IMR-90 (cell line): ENCODE results near the gene SAG. TPM values are rescaled to one million over a fixed set of nuclear protein-coding genes. Genes with fewer than 3 reads are reported as not detected.

ENCODE experiments used
- ATAC-seq: fragments of 200-7000 bp; cut with Tn5 transposase; 2 replicates; pipeline ENCODE4 v1.9.1; 2020; ENCODE audit warnings: low read depth, mild to moderate bottlenecking, moderate library complexity
- BruUV-seq: library from RNA; stranded (reverse); fragments of 400-500 nt; replicated peaks from 2 replicates; lab custom pipeline; 2021; lab: Mats Ljungman, UMichigan
- CTCF ChIA-PET: fragments of 300-600 bp; formaldehyde crosslinking; extraction: SDS; loops from one replicate; lab custom pipeline; 2021; ENCODE audit warnings: antibody characterized with exemption; lab: Yijun Ruan, JAX
- POLR2A ChIA-PET: fragments of 300-600 bp; sonication (Branson Sonifier 250); formaldehyde crosslinking; loops from one replicate; lab custom pipeline; 2022; ENCODE audit warnings: antibody characterized with exemption; ENCODE audit not compliant: unreplicated experiment; lab: Charles Lee
- DNase-seq: peaks from one replicate; pipeline ENCODE4 v3.0.0; 2013
- H2AFZ ChIP-seq: replicated peaks from 2 replicates; pipeline ENCODE3; 2013; ENCODE audit warnings: low read length, mild to moderate bottlenecking; ENCODE audit not compliant: poor library complexity
- H2AK5ac ChIP-seq: 2 replicates; pipeline ENCODE4 v1.6.1; 2013; ENCODE audit warnings: low read depth, low read length, inconsistent platforms
- H2AK9ac ChIP-seq: replicated peaks from 2 replicates; pipeline ENCODE3; 2013; ENCODE audit warnings: mild to moderate bottlenecking, low read depth, low read length, moderate library complexity; ENCODE audit not compliant: poor library complexity
- H2BK120ac ChIP-seq: 2 replicates; pipeline ENCODE4 v1.6.1; 2013; ENCODE audit warnings: low read depth, low read length, inconsistent platforms
- H2BK15ac ChIP-seq: 3 replicates; pipeline ENCODE4 v1.6.1; 2013; ENCODE audit warnings: low read depth, low read length, inconsistent platforms
- H2BK20ac ChIP-seq: 2 replicates; pipeline ENCODE4 v1.6.1; 2013; ENCODE audit warnings: low read depth, mild to moderate bottlenecking, inconsistent platforms, low read length, moderate library complexity
- H2BK5ac ChIP-seq: 2 replicates; pipeline ENCODE4 v1.6.1; 2013; ENCODE audit warnings: mild to moderate bottlenecking, low read depth, low read length, inconsistent platforms; ENCODE audit not compliant: poor library complexity, severe bottlenecking
- H3K14ac ChIP-seq: replicated peaks from 2 replicates; pipeline ENCODE4 v1.6.1; 2013; ENCODE audit warnings: low read depth, low read length, inconsistent platforms
- H3K18ac ChIP-seq: 2 replicates; pipeline ENCODE4 v1.6.1; 2013; ENCODE audit warnings: low read depth, low read length, control low read depth
- H3K23ac ChIP-seq: 2 replicates; pipeline ENCODE4 v1.6.1; 2013; ENCODE audit warnings: low read depth, low read length, inconsistent platforms
- H3K27ac ChIP-seq: 2 replicates; pipeline ENCODE4 v1.5.1; 2013; ENCODE audit warnings: mild to moderate bottlenecking, control low read depth, low read length; ENCODE audit not compliant: insufficient read depth
- H3K27me3 ChIP-seq: 2 replicates; pipeline ENCODE4 v1.6.1; 2013; ENCODE audit warnings: low read length; ENCODE audit not compliant: control insufficient read depth, insufficient read depth
- H3K36me3 ChIP-seq: 2 replicates; pipeline ENCODE4 v1.6.1; 2013; ENCODE audit warnings: low read length, mixed read lengths; ENCODE audit not compliant: control insufficient read depth, insufficient read depth
- H3K4ac ChIP-seq: 2 replicates; pipeline ENCODE4 v1.6.1; 2013; ENCODE audit warnings: low read depth, low read length, inconsistent platforms
- H3K4me1 ChIP-seq: 2 replicates; pipeline ENCODE4 v1.6.1; 2013; ENCODE audit warnings: low read length, mixed read lengths; ENCODE audit not compliant: control insufficient read depth, insufficient read depth
- H3K4me2 ChIP-seq: 2 replicates; pipeline ENCODE4 v1.6.1; 2013; ENCODE audit warnings: low read depth, mild to moderate bottlenecking, control low read depth, low read length, moderate library complexity
- H3K4me3 ChIP-seq: 2 replicates; pipeline ENCODE4 v1.5.1; 2013; ENCODE audit warnings: low read depth, mild to moderate bottlenecking, control low read depth, low read length, moderate library complexity; ENCODE audit not compliant: insufficient read depth
- H3K56ac ChIP-seq: 2 replicates; pipeline ENCODE4 v1.6.1; 2013; ENCODE audit warnings: low read length, inconsistent platforms; ENCODE audit not compliant: insufficient read depth; ENCODE audit errors: extremely low read depth
- H3K79me1 ChIP-seq, 2 experiments: 2 replicates each; pipeline ENCODE4 v1.6.1; 2013; ENCODE audit warnings: low read length in 2 of 2, inconsistent platforms in 1 of 2, low read depth in 1 of 2
- H3K9ac ChIP-seq: 2 replicates; pipeline ENCODE4 v1.6.1; 2013; ENCODE audit warnings: low read depth, low read length, control low read depth
- H3K9me1 ChIP-seq: 2 replicates; pipeline ENCODE4 v1.6.1; 2013; ENCODE audit warnings: low read length, inconsistent platforms; ENCODE audit not compliant: insufficient read depth
- H3K9me3 ChIP-seq: 2 replicates; pipeline ENCODE4 v1.6.1; 2013; ENCODE audit warnings: low read length; ENCODE audit not compliant: control insufficient read depth, insufficient read depth
- H4K20me1 ChIP-seq: 2 replicates; pipeline ENCODE4 v1.6.1; 2013; ENCODE audit warnings: low read length, inconsistent platforms; ENCODE audit not compliant: insufficient read depth
- H4K5ac ChIP-seq: 2 replicates; pipeline ENCODE4 v1.6.1; 2013; ENCODE audit warnings: mild to moderate bottlenecking, low read depth, low read length, control low read depth
- H4K8ac ChIP-seq, 2 experiments: 2 replicates each; pipeline ENCODE4 v1.6.1; 2013; ENCODE audit warnings: low read depth in 2 of 2, low read length in 2 of 2, control low read depth in 1 of 2, inconsistent platforms in 1 of 2
- H4K91ac ChIP-seq: 2 replicates; pipeline ENCODE4 v1.6.1; 2013; ENCODE audit warnings: low read depth, low read length, inconsistent platforms; ENCODE audit not compliant: insufficient read depth
- CEBPB ChIP-seq: IDR thresholded peaks from 2 replicates; pipeline ENCODE4 v1.6.1; 2012; ENCODE audit warnings: low read depth, low read length, improper control_type of control experiment
- CHD1 ChIP-seq: IDR thresholded peaks from 2 replicates; pipeline ENCODE4 v1.6.1; 2012; ENCODE audit warnings: low read depth, low read length, improper control_type of control experiment
- ELK1 ChIP-seq: fragments of 150-350 bp; IDR thresholded peaks from 2 replicates; pipeline ENCODE4 v1.6.1; 2016; ENCODE audit warnings: low read depth, mild to moderate bottlenecking, low read length, moderate library complexity, borderline replicate concordance
- FOS ChIP-seq: fragments of 150-350 bp; IDR thresholded peaks from 2 replicates; pipeline ENCODE4 v1.6.1; 2016; ENCODE audit warnings: low read depth, low read length
- MAZ ChIP-seq: IDR thresholded peaks from 2 replicates; pipeline ENCODE4 v1.6.1; 2012; ENCODE audit warnings: low read depth, mild to moderate bottlenecking, low read length, improper control_type of control experiment, moderate library complexity, borderline replicate concordance
- NFE2L2 ChIP-seq: fragments of 150-350 bp; IDR thresholded peaks from 2 replicates; pipeline ENCODE4 v1.6.1; 2016; ENCODE audit warnings: low read depth, mild to moderate bottlenecking, low read length
- WGBS, 2 experiments: methylation state at CpG; one replicate each; pipeline versions ENCODE4 v1.1.5 to v1.1.7; 2013; ENCODE audit warnings: missing lambda C conversion rate in 2 of 2; ENCODE audit not compliant: insufficient read length in 1 of 2; ENCODE audit errors: extremely low coverage in 2 of 2; 5-methylcytosine and 5-hydroxymethylcytosine counted together
- dilution Hi-C: fragments of 300-500 bp; cut with HindIII; formaldehyde crosslinking; loops from one replicate; pipeline ENCODE4 v1.14.3; 2018; ENCODE audit warnings: low sequenced_read_pairs; ENCODE audit not compliant: unreplicated experiment
- in situ Hi-C: fragments of 300-500 bp; cut with MboI; formaldehyde crosslinking; loops from 3 replicates; pipeline ENCODE4 v1.14.3; 2019; ENCODE audit warnings: low sequenced_read_pairs, inconsistent platforms, mixed read lengths
- intact Hi-C: fragments of 100-400 bp; cut with micrococcal nuclease; formaldehyde crosslinking; loops from 2 replicates; pipeline ENCODE4 v1.10.0; 2022
- polyA plus RNA-seq, 3 experiments: library from polyadenylated mRNA; depleted of rRNA; stranded (reverse); fragments of >200 nt; gene quantifications; 2 replicates each; pipeline ENCODE4 v1.2.3, GENCODE V29; 2012; ENCODE audit warnings: low replicate concordance in 1 of 3
- total RNA-seq: library from RNA; depleted of rRNA; stranded (reverse); fragments of >200 nt; gene quantifications from 2 replicates; pipeline ENCODE4 v1.2.3, GENCODE V29; 2012
- TF ChIP-seq, protein P1 (sequence below): fragments of 150-350 bp; IDR thresholded peaks from 2 replicates; pipeline ENCODE4 v1.6.1; 2017; ENCODE audit warnings: mild to moderate bottlenecking, antibody characterized with exemption, low read length, low read depth

The SAG gene
- total and polyA plus RNA-seq, 2 of the 4 experiments (the other 2 are of a cell fraction), result not detected

DNA sequence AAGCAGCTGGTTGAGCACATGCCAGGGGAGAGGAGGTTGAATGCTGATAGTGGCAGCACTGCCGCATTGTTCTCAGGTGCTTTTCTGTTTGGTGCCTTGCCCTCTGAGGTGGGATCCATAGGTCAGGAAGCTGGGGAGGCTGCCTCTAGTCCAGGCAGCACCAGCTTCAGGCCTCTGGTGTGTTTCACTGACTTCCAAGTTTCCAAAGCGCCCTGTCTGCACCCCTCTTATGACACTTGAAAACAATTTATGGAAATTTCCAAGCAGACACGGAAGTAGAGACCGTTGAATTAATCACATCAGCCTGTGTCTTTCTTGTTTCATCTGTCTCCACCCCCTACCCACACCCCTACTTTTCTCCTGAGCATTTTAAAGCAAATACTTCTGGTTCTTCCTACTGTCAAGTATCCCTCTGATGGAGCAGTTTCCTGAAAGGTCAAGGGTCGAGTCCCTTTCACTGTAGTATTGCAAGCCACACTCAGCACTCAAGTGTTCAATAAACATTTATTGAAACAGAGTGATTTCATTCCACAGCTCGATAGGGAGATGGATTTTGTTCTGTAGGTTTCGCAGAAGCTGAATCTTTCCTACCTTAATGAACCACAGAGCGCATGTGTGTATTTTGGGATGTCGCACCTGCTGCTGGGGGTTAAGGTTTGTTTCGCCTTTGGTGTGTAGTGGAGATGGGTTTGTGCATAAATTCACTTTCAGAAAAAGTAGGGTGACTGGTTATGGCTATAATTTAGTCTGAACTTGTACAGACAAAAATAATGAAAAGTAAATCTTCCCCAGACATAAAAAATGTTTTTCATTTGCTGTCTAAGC, 68.1 kb downstream of the SAG start (continued):
- TF ChIP-seq NFE2L2, result no peak

DNA sequence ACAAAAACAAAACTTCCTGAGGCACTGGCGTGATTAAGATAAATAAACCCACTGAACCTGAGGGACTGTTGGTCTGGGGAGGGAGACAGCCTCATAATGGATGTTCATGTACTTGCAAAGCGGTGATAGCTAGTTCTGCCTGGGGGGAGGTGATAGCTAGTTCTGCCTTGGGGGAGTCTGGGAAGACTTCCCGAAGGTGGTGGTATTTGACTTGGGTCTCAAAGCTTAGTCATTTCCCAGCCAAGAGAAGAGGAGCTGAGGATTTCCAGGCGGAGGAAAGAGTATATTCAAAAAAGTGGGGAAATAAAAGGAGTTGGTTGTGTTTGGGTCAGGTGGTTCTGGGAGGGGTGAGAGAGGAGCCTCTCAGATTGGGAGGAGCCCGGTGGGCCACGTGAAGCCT, 71.4 kb downstream of the SAG start:
- intact Hi-C loops, result no loop called here

More for the DNA sequence above, 71.4 kb downstream of the SAG start:
- Histone ChIP-seq H4K5ac (no peak overlapping the region), H4K8ac (no peak overlapping the region), H4K20me1 (peaks cover 7% of the 10 kb centered on the region), H3K9ac (no peak overlapping the region), H2BK20ac (no peak overlapping the region), H2AK9ac (no peak overlapping the region), H3K27ac (no peak overlapping the region), H3K79me1 (peaks cover 8 to 23% of the 10 kb centered on the region in 2 experiments; a peak in 3 of 4 replicates), H3K9me1 (peaks cover 10% of the 10 kb centered on the region; the same call in 1 of the 2 replicates), H3K4me1 (no peaks in the 10 kb centered on the region), H3K56ac (no peak overlapping the region), H4K91ac (no peak overlapping the region), H3K9me3 (no peaks in the 10 kb centered on the region), H2BK5ac (no peak overlapping the region), H2AK5ac (no peak overlapping the region), H2AFZ (no peak overlapping the region), H3K4ac (no peak overlapping the region), H3K14ac (no peak overlapping the region), H3K27me3 (no peaks in the 10 kb centered on the region), H3K4me2 (no peak overlapping the region), H2BK15ac (no peak overlapping the region), H3K4me3 (no peak overlapping the region), H3K36me3 (no peaks in the 10 kb centered on the region), H3K23ac (no peak overlapping the region), H2BK120ac (no peak overlapping the region), H3K18ac (no peak overlapping the region)
- no TSS peak for BruUV-seq
- POLR2A ChIA-PET, result no interaction called here
- TF ChIP-seq CEBPB (no peak), CHD1 (no peak), FOS (no peak), MAZ (no peak), ELK1 (no peak)
- TF ChIP-seq, protein P1, sequence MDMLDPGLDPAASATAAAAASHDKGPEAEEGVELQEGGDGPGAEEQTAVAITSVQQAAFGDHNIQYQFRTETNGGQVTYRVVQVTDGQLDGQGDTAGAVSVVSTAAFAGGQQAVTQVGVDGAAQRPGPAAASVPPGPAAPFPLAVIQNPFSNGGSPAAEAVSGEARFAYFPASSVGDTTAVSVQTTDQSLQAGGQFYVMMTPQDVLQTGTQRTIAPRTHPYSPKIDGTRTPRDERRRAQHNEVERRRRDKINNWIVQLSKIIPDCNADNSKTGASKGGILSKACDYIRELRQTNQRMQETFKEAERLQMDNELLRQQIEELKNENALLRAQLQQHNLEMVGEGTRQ, result no peak
- CTCF ChIA-PET, result interaction anchor here (0.7 to 1.3 kb wide), 2 partner anchors 16 to 64 kb away, joined by 3 read pairs; no protein-coding TSS in a partner anchor
- DNase-seq, result no peak
- dilution Hi-C loops (no loop called here), in situ Hi-C loops (no loop called here)
- WGBS, 2 experiments, result 100% methylated on average over 1 of the region's 6 CpGs; no CpG with 5 or more reads in 1 of the 2 experiments
- no peak for ATAC-seq
